HG03520 (cell line): ENCODE measurements around the gene RNF111.
"Not testable (repeated sequence)": the region's sequence is repeated elsewhere in the genome, so short reads cannot be mapped to it uniquely, and the experiment has no call there.

Experiments
- ATAC-seq: cut with Tn5 transposase; IDR thresholded peaks from one replicate; pipeline ENCODE4 v1.9.1; 2021; ENCODE audit warnings: mild to moderate bottlenecking, moderate library complexity; ENCODE audit not compliant: unreplicated experiment

Gene RNF111

DNA sequence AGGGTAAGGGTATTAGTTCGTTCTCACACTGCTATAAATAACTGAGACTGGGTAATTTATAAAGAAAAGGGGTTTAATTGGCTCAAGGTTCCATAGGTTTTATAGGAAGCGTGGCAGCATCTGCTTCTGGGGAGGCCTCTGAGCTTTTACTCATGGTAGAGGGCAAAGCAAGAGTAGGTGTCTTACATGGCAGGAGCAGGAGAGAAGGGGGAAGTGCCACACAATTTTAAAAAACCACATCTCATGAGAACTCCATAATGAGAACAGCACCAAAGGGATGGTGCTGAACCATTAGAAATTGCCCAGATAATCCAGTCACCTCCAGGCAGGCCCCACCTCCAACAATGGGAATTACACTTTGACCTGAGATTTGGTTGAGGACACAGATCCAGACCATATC lies 12.2 kb downstream of the RNF111 start:
- ATAC-seq: no peak

DNA sequence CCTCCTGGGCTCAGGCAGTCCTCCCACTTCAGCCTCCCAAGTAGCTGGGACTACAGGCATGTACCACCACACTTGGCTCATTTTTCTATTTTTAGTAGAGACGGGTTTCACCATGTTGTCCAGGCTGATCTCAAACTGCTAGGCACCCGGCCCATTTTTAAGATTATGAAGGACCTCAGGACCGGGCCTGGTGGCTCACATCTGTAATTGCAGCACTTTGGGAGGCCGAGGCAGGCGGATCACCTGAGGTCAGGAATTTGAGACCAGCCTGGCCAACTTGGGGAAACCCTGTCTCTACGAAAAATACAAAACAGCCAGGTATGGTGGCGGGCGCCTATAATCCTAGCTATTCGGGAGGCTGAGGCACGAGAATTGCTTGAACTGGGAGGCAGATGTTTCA lies 12.8 kb downstream of the RNF111 start:
- ATAC-seq: not testable (repeated sequence)

DNA sequence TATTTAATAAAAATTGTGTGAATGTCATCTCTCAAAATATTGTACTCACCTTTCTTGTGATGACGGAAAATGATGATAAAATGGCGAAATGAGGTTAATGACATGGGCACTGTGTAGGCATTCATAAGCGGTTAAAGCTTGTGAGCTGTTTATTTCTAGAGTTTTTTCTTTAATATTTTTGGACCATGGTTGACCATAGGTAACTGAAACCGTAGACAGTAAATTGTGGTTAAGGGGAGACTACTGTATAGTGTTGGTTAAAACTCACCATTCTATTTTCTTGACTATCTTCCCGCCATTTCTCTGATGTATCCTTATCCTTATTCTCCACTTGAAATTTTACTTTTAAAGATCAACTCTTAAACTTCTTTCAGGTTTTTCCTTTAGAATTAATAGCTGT lies 14.5 kb downstream of the RNF111 start:
- ATAC-seq: no peak

DNA sequence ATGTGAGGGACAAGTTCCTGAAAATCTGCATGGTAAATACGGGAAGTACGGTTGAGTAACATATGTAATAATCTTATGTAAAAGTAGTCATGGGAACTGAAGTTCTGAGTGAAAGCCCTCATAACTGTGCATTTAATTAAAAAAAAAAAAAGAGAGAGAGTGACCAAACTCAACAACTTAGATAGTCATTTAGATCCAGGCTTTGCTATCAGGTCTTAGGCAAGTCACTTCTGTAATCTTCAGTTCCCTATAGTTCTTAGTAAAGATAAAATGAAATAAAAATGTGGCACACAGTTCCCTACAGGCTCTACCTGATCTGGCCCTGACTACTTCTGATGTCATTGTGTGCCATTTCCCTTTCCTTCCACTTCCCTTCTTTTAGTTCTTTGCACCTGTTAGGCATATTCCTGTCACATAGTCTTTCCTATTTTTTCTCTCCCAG lies 15.0 kb downstream of the RNF111 start:
- no peak for ATAC-seq

DNA sequence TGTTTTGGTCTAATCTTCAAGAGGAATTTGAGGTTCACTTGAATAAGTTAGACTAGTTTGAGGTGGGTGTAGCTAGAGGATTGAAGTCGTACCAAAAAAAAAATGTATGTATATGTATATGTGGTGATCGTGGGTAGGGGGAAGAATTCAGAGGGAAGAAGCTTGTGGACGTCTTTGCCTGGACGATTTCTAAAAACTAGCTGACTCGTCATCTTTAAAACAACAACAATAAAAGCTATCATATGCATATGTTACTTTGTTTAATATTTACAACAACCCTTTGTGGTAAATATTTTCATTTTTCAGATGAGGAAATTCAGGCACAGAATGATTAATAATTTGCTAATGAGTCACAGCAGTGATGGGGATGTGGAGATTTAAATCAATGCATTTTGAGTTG lies 18.1 kb downstream of the RNF111 start:
- ATAC-seq: no peak

DNA sequence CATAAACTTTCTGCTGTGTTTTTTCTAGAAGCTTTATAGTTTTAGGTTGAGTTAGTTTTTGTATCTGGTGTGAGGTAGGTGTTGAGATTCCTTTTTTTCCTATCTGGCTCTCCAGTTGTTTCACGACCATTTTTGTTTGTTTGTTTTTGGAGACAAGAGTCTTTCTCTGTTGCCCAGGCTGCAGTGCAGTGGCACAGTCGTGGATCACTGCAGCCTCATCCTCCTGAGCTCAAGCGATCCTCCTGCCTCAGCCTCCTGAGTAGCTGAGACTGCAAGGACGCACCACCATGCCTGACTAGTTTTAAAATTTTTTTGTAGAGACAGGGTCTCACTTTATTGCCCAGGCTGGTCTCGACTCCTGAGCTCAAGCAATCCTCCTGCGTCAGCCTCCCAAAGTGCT lies 20.6 kb downstream of the RNF111 start:
- no peak for ATAC-seq

DNA sequence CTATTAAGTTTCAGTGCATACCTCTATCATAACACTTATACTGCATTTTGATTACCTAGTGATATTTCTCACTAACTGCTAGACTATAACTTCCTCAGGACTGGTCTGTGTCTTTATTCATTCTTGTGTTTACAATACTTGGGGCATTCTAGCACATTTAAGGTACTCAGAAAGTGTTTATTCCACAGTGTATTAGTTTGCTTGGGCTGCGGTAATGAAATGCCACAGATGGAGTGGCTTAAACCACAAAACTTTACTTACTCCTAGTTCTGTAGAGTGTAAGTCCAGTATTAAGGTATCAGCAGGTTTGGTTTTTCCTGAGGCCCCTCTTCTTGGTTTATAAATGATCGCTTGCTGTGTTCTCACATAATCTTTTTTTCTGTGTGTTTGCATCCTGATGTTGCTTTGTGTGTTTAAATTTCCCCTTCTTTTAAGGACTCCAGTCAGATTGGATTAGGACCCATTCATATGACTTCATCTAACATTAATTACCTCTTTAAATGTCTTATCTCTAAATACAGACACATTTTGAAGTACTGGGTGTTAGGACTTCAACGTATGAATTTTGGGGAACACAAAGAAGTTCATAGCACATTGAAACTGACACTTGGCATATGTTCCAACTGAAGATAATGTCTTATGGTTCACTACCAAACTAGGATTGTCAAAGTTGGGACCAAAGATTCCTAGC lies 23.9 kb downstream of the RNF111 start:
- no peak for ATAC-seq

DNA sequence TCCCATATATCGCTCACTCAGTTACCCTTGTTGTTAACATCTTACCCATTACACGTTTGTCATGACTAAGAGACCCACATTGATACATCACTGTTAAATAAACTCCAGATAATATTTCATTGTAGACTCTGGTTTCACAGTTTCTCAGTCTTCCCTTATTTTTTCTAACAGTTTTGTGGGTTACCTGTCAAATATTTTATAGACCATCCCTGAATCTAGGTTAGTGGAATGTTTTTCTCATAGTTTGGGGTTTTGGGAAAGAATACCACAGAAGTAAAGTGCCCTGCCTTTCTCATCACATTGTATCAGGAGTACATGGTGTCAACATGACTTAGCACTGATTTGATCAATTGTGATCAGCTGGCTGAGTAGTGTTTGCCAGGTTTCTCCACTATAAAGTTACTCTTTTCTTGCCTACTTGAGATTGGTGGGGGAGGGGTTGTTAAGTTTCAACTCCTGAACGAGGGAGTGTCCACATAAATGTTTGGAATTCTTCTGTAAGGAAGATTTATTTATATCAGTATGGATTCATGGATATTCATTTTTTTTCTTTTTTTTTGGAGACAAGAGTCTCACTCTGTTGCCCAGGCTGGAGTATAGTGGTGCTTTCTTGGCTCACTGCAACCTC lies 25.9 kb downstream of the RNF111 start:
- ATAC-seq: no peak

DNA sequence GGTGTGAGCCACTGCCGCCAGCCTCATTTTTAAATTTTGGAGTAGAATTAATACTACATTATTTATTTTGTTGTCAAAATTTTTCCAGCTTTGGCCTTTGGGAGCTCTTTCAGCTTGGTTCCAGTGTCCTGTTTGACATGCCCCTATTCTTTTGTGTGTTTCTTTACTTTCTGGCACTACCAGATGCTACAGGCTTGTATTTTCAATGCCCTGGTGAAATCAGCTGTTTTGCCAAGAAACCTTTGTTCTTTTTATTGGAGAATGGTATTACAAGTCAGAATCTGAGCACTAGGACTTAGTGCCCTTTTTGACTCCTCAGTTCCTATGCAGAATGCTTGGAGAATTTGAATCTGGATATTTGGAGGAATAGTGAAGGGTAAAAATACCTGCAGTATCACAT lies 26.6 kb downstream of the RNF111 start:
- ATAC-seq: no peak

DNA sequence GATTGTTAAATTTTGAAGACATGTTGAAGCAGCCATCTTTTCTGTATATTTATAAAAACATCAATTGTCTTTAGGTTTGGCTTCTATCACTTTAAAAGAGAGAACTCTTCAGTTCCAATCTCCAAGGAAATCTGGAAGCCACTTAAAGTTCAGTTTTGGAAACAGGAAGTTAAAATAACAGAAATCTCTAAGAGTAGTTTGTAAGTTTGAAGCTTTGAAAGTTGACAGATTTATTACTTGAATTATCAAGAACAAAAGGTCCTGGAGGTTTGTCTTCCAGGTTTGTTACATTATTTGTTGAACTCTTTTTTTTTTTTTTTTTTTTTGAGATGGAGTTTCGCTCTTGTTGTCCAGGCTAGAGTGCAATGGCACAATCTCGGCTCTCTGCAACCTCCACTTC lies 30.0 kb downstream of the RNF111 start:
- ATAC-seq: no peak

DNA sequence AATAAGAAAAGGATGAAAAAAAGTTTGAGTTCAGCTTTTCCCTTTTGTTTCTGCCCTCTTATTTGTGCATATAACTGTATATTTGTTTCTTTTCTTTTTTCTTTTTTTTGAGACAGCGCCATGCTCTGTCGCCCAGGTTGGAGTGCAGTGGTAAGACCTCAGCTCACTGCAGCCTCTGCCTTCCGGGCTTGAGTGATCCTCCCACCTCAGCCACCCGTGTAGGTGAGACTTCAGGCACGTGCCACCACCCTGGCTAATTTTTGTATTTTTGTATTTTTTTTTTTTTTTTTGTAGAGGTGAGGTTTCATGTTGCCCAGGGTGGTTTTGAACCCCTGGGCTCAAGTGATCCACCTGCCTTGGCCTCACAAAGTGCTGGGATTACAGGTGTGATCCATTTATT lies 31.4 kb downstream of the RNF111 start:
- ATAC-seq: no peak

DNA sequence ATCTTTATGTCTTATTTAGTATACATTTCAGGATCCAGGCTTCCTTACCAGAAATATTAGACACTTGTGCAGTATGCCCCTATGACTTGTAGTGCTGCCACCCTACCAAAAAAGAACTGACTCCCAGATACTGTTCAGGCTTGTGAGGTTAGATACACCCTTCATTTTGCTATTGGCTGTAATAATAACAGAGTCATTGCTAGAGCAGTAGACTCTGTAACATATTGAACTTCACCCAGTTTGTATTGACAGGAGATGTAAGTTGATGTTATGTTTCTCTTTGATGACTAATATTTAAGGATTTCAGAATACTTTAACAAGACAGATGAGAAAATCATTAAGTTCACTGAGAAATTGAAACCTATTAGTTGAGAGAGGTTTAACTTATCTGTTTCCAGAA lies 32.9 kb downstream of the RNF111 start:
- ATAC-seq: no peak

DNA sequence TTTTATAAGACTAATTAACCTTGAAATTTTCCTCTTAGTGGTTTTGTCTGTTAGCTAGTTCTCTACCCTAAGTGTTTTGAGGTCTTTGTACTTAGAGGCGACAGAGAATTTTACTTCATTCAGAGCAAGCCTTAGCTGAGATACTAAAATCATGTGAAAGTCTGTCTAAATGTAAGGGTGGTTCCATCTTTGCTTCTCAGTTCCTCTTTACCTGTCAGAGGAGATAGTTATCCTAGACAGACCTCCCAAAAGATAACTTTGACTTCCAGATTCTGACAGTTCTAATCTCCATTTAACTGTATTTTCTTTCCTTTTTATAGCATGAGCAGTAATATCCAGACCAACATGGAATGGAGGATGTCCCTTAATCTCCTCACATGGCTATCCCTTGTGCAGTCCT lies 34.7 kb downstream of the RNF111 start:
- ATAC-seq: no peak

DNA sequence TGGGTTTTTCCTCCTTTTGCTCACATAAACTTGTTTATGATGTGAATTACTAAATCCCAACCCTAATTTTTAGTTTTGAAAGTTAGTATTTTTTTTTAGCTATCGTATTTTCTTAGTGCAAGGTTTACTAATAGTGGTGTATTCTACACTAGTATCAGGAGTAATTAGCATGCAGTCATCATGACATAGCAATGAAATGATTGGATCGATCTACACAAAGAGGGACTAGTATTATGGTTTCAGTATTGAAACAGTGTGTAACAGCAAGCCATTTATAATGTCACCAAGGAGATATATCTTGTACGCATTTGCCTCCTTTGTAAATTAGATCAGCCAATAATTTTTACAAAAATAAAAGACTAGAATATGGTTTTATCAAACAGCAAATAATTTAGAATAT lies 38.7 kb downstream of the RNF111 start:
- no peak for ATAC-seq

DNA sequence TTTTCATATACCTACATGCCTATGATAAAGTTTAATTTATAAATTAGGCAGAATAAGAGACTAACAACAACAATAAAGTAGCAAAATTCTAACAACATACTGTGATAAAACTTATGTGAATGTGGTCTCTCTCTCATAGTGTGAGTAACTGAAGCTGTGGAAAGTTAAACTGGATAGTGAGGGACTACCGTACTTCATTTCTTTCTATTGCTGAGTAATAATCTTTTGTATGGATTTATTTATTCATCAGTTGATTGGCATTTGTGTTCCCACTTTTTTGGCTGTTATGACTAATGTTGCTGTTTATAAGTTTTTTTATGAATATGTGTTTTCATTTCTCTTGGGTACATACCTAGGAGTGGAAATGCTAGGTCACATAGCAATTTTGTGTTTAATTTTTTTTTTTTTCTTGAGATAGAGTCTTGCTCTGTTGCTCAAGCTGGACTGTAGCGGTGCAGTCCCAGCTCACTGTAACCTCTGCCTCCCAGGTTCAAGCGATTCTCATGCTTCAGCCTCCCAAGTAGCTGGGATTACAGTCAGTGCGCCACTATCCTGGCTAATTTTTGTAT lies 41.0 kb downstream of the RNF111 start:
- ATAC-seq: no peak

DNA sequence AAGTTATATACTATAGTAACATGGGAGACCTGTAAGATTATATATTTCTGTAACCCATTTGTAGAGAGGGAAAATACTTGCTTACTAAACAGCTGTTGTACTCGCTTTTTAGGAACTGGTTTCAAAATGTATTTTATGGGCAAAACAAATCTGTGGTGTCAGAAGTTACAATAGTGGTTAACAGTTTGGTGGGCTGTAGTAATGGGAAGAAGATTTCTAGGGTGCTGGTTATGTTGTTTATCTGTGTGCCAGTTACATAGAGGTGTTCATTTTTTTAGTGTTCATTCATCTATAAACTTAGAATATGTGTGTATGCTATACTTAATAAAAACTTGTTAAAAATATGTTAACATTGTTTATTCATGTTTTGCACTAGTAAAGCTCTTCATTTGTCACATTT lies 42.1 kb downstream of the RNF111 start:
- ATAC-seq: no peak

DNA sequence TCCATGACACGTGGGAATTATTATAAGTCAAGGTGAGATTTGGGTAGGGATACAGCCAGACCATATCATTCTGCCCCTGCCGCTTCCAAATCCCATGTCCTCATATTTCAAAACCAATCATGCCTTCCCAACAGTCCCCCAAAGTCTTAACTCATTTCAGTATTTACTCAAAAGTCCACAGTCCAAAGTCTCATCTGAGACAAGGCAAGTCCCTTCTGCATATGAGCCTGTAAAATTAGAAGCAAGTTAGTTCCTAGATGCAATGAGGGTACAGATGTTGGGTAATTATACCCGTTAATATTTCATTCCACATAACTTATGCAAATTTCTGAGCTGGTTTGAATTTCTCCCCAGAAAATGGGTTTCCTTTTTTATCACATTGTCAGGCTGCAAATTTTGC lies 47.7 kb downstream of the RNF111 start:
- no peak for ATAC-seq

DNA sequence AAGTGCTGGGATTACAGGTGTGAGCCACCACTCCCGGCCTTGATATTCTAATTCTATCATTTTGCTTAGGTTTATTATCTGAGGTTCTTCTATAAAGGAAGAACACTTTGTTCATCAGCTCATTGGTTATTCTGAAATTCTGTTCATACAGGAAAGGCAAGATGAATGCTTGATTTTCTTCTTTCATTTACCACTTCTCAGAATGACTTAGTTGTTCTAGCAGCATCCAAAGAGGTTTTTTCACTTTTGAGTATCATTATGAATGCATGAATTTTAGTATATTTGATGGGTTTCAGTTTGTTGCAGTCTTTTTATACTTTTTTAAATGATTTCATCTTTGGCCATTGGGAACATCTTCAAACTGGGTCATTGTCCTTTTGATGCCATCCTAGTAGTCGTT lies 51.8 kb downstream of the RNF111 start:
- no peak for ATAC-seq

DNA sequence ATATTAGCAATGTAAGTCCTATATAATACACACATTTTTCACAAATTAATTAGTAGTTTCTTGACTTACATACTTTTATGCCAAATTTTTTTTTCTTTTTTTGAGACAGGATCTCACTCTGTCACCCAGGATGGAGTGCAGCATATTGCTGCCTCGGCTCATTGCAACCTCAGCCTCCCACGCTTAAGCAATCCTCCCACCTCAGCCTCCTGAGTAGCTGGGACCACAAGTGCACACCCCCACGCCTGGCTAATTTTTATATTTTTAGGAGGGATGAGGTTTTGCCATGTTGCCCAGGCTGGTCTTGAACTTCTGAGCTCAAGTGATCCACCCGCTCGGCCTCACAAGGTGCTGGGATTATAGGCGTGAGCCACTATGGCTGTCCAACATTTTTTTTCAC lies 54.6 kb downstream of the RNF111 start:
- ATAC-seq: no peak

DNA sequence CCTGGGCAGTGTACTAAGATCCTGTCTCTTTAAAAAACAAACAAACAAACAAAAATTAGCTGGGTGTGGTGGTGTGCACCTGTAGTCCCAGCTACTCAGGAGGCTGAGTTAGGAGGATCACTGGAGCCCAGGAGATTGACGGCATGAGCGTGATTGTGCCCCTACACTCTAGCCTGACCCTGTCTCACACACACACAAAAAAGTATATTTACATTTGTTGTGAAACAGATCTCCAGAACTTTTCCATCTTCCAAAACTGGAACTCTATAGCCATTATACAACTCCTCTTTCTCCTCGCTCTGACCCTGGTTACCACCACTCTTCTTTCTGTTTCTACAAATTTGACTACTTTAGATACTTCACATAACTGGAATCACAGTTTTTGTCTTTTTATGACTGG lies 61.4 kb downstream of the RNF111 start:
- no peak for ATAC-seq

DNA sequence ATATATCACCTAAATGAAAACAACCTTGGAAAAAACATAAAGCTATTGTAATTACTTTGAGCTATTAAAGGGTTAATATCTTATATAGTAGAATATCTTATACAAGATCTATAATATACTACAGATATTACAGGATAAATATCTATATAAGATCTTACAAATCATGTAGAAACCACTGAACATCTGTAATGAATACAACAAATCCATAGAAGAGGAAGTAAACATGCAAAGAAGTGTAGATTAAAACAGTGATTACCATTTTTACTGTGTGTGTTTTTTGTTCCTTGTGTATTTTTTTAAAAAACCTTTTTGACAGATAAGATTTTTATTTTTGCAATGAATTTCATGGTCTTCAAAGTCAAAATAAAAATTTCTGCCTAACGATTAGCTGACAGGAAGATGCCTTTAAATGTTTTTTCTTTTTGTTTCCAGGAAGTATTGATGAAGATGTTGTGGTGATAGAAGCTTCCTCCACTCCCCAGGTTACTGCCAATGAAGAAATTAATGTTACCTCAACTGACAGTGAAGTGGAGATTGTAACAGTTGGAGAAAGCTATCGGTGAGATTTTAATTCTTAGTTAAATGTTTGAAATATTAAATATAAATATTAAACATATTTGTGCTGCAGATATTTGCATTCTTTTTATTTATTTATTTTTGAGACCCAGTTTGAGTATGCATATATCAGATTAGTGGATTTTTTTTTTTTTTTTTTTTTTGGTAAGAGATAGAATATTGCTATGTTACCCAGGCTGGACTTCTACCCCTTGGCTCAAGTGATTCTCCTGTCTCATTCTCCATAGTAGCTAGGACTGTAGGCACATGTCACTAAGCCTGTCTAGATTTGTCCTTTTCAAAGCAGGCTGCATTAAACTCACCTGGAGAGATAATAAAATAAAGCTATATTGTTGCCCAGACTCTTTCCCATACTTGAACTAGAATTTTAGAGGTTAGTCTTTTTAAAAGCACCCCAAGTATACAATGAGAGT lies 64.7 kb downstream of the RNF111 start:
- no peak for ATAC-seq
